HepG2 (cell line): Measurements from ENCODE around the gene PRUNE1.

Experiments used
- AFF4 ChIP-seq: sonication (generic); formaldehyde crosslinking; IDR thresholded peaks from 2 replicates; pipeline ENCODE4 v1.4.0; 2020; ENCODE audit warnings: missing genetic modification reagents
- ASH2L ChIP-seq: fragments of 300-600, 200-600 bp; sonication (generic); IDR thresholded peaks from 2 replicates; pipeline ENCODE4 v1.7.0; 2017; ENCODE audit warnings: low read depth, mild to moderate bottlenecking, moderate library complexity, mixed read lengths, low read length; ENCODE audit not compliant: insufficient read length
- MXD3 ChIP-seq: IDR thresholded peaks from 2 replicates; pipeline ENCODE4 v1.6.1; 2016; ENCODE audit warnings: mild to moderate bottlenecking, missing biosample characterization, missing genetic modification reagents
- SNRNP70 ChIP-seq: fragments of 200-400 bp; formaldehyde crosslinking; IDR thresholded peaks from 2 replicates; pipeline ENCODE4 v1.6.1; 2017; ENCODE audit warnings: mild to moderate bottlenecking, low read depth, low read length, moderate library complexity
- TAF1 ChIP-seq: sonication (generic); formaldehyde crosslinking; IDR thresholded peaks from 2 replicates; pipeline ENCODE4 v1.4.0; 2020; ENCODE audit warnings: missing genetic modification reagents
- TCF7L2 ChIP-seq: IDR thresholded peaks from 2 replicates; pipeline ENCODE4 v1.6.1; 2011; ENCODE audit warnings: mild to moderate bottlenecking, low read depth, low read length, moderate library complexity

- TF ChIP-seq SNRNP70, result no peak
- TF ChIP-seq AFF4, result no peak
- no peak for TF ChIP-seq MXD3
- no peak for TF ChIP-seq ASH2L
- 0 out of 2 replicates have a peak, but pooled peaks have one; percentile 47 for TF ChIP-seq TAF1 (CRISPR knock-in tag)
- TF ChIP-seq TCF7L2, result no peak
Measured at GRCh38 chr1:150973836-150974579, 34.2 kb upstream of the PRUNE1 start.
